HCT116 (cell line): ENCODE results near the gene CSTA. TPM values are rescaled to one million over a fixed set of nuclear protein-coding genes. Genes with fewer than 3 reads are reported as not detected.

Experiments used
- ATAC-seq: fragments of 200-7000 bp; cut with Tn5 transposase; 2 replicates; pipeline ENCODE4 v1.9.1; 2020; ENCODE audit warnings: mild to moderate bottlenecking, moderate library complexity
- Bru-seq: library from RNA; stranded (reverse); fragments of 400-500 nt; gene quantifications from one replicate; lab custom pipeline; 2021; lab: Mats Ljungman, UMichigan
- BruChase-seq, 2 experiments: library from RNA; stranded (reverse); fragments of 400-500 nt; gene quantifications; one replicate each; lab custom pipeline; 2021; lab: Mats Ljungman, UMichigan
- BruUV-seq: library from RNA; stranded (reverse); fragments of 400-500 nt; replicated peaks from 2 replicates; lab custom pipeline; 2021; lab: Mats Ljungman, UMichigan
- CTCF ChIA-PET: fragments of 300-600 bp; sonication (Branson Sonifier 250); formaldehyde crosslinking; loops from one replicate; lab custom pipeline; 2021; ENCODE audit warnings: antibody characterized with exemption; lab: Charles Lee
- POLR2A ChIA-PET: fragments of 300-600, 350-600 bp; sonication (Branson Sonifier 250); formaldehyde crosslinking; loops from one replicate; lab custom pipeline; 2021; ENCODE audit warnings: antibody characterized with exemption; lab: Charles Lee
- RAD21 ChIA-PET, 2 experiments: fragments of 300-600 bp; sonication (Branson Sonifier 250); formaldehyde crosslinking; loops; one replicate each; lab custom pipeline; 2023; ENCODE audit warnings: low total read pairs in 2 of 2; ENCODE audit not compliant: uncharacterized antibody in 2 of 2, unreplicated experiment in 2 of 2, low non-redundant PET in 1 of 2; lab: Charles Lee
- DNase-seq: peaks from one replicate; pipeline ENCODE4 v3.0.0-alpha.2; 2010; ENCODE audit warnings: low read depth, low spot score
- H2AFZ ChIP-seq: fragments of 200-600 bp; shearing (Covaris generic), sonication (generic); 2 replicates; pipeline ENCODE4 v1.6.1; 2017; ENCODE audit warnings: low read depth, mixed run types, mixed read lengths, antibody characterized with exemption, low read length; ENCODE audit not compliant: poor library complexity, severe bottlenecking
- H3K27ac ChIP-seq: 2 replicates; pipeline ENCODE4 v1.5.1; 2012; ENCODE audit warnings: low read depth, low read length
- H3K27me3 ChIP-seq: fragments of 200-600 bp; sonication (generic); 2 replicates; pipeline ENCODE4 v1.6.1; 2016; ENCODE audit warnings: mixed run types, low read length, mixed read lengths; ENCODE audit not compliant: insufficient read depth
- H3K36me3 ChIP-seq, 2 experiments: fragments of 200-500 bp in 1 of 2; fragments of 200-600 bp in 1 of 2; sonication (Bioruptor generic) in 1 of 2; sonication (generic) in 1 of 2; 2 replicates each; pipeline versions ENCODE4 v1.5.1 to v1.6.1; 2014 to 2016; ENCODE audit warnings: low read length in 2 of 2, inconsistent platforms in 1 of 2, mixed read lengths in 1 of 2, mixed run types in 1 of 2; ENCODE audit not compliant: insufficient read depth in 2 of 2, control insufficient read depth in 1 of 2
- H3K4me1 ChIP-seq, 2 experiments: fragments of 200-600 bp in 1 of 2; sonication (generic) in 1 of 2; 2 replicates each; pipeline versions ENCODE4 v1.5.1 to v1.6.1; 2012 to 2017; ENCODE audit warnings: low read length in 2 of 2, inconsistent platforms in 1 of 2, mild to moderate bottlenecking in 1 of 2, mixed read lengths in 1 of 2, mixed run types in 1 of 2, moderate library complexity in 1 of 2; ENCODE audit not compliant: insufficient read depth in 2 of 2, control insufficient read depth in 1 of 2
- H3K4me2 ChIP-seq: fragments of 200-600 bp; sonication (generic); 2 replicates; pipeline ENCODE4 v1.6.1; 2017; ENCODE audit warnings: mixed run types, low read length, mixed read lengths
- H3K4me3 ChIP-seq, 2 experiments: fragments of 200-600 bp in 1 of 2; sonication (generic) in 1 of 2; replicated peaks in 1 of 2; 2 replicates each; pipeline ENCODE4 v1.5.1; 2011 to 2016; ENCODE audit warnings: low read length in 2 of 2, control low read depth in 1 of 2, low read depth in 1 of 2, mild to moderate bottlenecking in 1 of 2, mixed read lengths in 1 of 2, mixed run types in 1 of 2
- H3K79me2 ChIP-seq: fragments of 200-600 bp; sonication (generic); 2 replicates; pipeline ENCODE4 v1.6.1; 2017; ENCODE audit warnings: mild to moderate bottlenecking, mixed run types, low read length, moderate library complexity, mixed read lengths; ENCODE audit not compliant: insufficient read depth
- H3K9ac ChIP-seq: fragments of 200-600 bp; sonication (generic); 2 replicates; pipeline ENCODE4 v1.6.1; 2016; ENCODE audit warnings: low read length, mixed read lengths
- H3K9me2 ChIP-seq: fragments of 200-600 bp; sonication (generic), shearing (Covaris generic); 2 replicates; pipeline ENCODE4 v1.6.1; 2017; ENCODE audit warnings: mixed run types, mild to moderate bottlenecking, moderate library complexity; ENCODE audit not compliant: insufficient read depth
- H3K9me3 ChIP-seq, 2 experiments: fragments of 200-500 bp in 1 of 2; fragments of 200-600 bp in 1 of 2; sonication (Bioruptor generic) in 1 of 2; sonication (generic) in 1 of 2; 2 replicates each; pipeline ENCODE4 v1.6.1; 2014 to 2017; ENCODE audit warnings: low read length in 2 of 2, mixed read lengths in 2 of 2, inconsistent platforms in 1 of 2, low read depth in 1 of 2, mild to moderate bottlenecking in 1 of 2, mixed run types in 1 of 2, moderate library complexity in 1 of 2; ENCODE audit not compliant: control insufficient read depth in 1 of 2, insufficient read depth in 1 of 2
- H4K20me1 ChIP-seq: fragments of 200-600 bp; sonication (generic), shearing (Covaris generic); 2 replicates; pipeline ENCODE4 v1.6.1; 2017; ENCODE audit warnings: mixed run types, mild to moderate bottlenecking, moderate library complexity; ENCODE audit not compliant: insufficient read depth
- ATF3 ChIP-seq: IDR thresholded peaks from 2 replicates; pipeline ENCODE4 v1.6.1; 2012
- CEBPB ChIP-seq: IDR thresholded peaks from 2 replicates; pipeline ENCODE4 v1.6.1; 2012; ENCODE audit warnings: low read depth
- ELF1 ChIP-seq: IDR thresholded peaks from 2 replicates; pipeline ENCODE4 v1.6.1; 2012; ENCODE audit warnings: low read depth, borderline replicate concordance
- FOSL1 ChIP-seq: IDR thresholded peaks from 2 replicates; pipeline ENCODE4 v1.6.1; 2012; ENCODE audit warnings: low read depth
- POLR2A ChIP-seq: IDR thresholded peaks from 2 replicates; pipeline ENCODE4 v1.7.0; 2011; ENCODE audit warnings: borderline replicate concordance; ENCODE audit not compliant: insufficient read depth, insufficient read length; ENCODE audit errors: extremely low read depth
- POLR2AphosphoS5 ChIP-seq: IDR thresholded peaks from 2 replicates; pipeline ENCODE4 v1.6.1; 2011; ENCODE audit warnings: mild to moderate bottlenecking, low read depth, low read length, moderate library complexity
- RAD21 ChIP-seq: IDR thresholded peaks from 2 replicates; pipeline ENCODE4 v1.6.1; 2012; ENCODE audit warnings: low read depth, mild to moderate bottlenecking
- REST ChIP-seq: IDR thresholded peaks from 2 replicates; pipeline ENCODE4 v1.6.1; 2012; ENCODE audit warnings: low read depth
- SIN3A ChIP-seq: IDR thresholded peaks from 2 replicates; pipeline ENCODE4 v1.6.1; 2012; ENCODE audit warnings: low read depth
- SP1 ChIP-seq: IDR thresholded peaks from 2 replicates; pipeline ENCODE4 v1.6.1; 2012; ENCODE audit warnings: low read depth
- SRF ChIP-seq: IDR thresholded peaks from 2 replicates; pipeline ENCODE4 v1.6.1; 2012; ENCODE audit warnings: low read depth
- TCF7L2 ChIP-seq: IDR thresholded peaks from 2 replicates; pipeline ENCODE4 v1.7.0; 2011; ENCODE audit warnings: borderline replicate concordance, inconsistent platforms; ENCODE audit not compliant: insufficient read depth, insufficient read length; ENCODE audit errors: extremely low read depth
- ZBTB33 ChIP-seq: IDR thresholded peaks from 2 replicates; pipeline ENCODE4 v1.6.1; 2011; ENCODE audit warnings: mild to moderate bottlenecking, low read length, moderate library complexity; ENCODE audit not compliant: insufficient replicate concordance; ENCODE audit errors: extremely low read depth
- ZFX ChIP-seq: fragments of 450-650 bp; IDR thresholded peaks from 2 replicates; pipeline ENCODE4 v1.6.1; 2017
- ZNF274 ChIP-seq: fragments of 200-500 bp; sonication (Bioruptor generic); IDR thresholded peaks from 2 replicates; pipeline ENCODE4 v1.6.1; 2014; ENCODE audit warnings: mild to moderate bottlenecking, low read depth, low read length, inconsistent platforms
- intact Hi-C: fragments of 100-400 bp; cut with micrococcal nuclease; formaldehyde crosslinking; loops from 2 replicates; pipeline ENCODE4 v1.10.0; 2022
- long read RNA-seq: library from polyadenylated mRNA; unstranded; transcript quantifications from one replicate; pipeline ENCODE4 v2.0.0, GENCODE V29; 2021; ENCODE audit not compliant: unreplicated experiment
- polyA plus RNA-seq: library from polyadenylated mRNA; unstranded; fragments of >200 nt; gene quantifications from 2 replicates; pipeline ENCODE4 v1.2.1, GENCODE V29; 2012; ENCODE audit warnings: missing spikeins
- total RNA-seq: library from RNA; stranded (reverse); gene quantifications from one replicate; pipeline ENCODE4 v1.2.1, GENCODE V29; 2021; ENCODE audit not compliant: unreplicated experiment

The CSTA gene
- total RNA-seq (11.0 TPM), Bru-seq, nascent RNA (percentile 71 among the genes with signal in this experiment), BruChase-seq, experiment 1, labeled RNA remaining after a 6-hour chase (percentile 65 among the genes with signal in this experiment), BruChase-seq, experiment 2, labeled RNA remaining after a 2-hour chase (percentile 53 among the genes with signal in this experiment)
- polyA plus RNA-seq: 13.8 and 20.7 TPM in 2 replicates
- long read RNA-seq, transcript CSTA-201 (3 exons, 751 nt): major isoform, 8 of 15 reads
- long read RNA-seq, partial matches to known transcripts: 0 of 15 reads
- long read RNA-seq, other reads (novel, unspliced or antisense): 7 of 15 reads

GRCh38 chr3:122324871-122325323 is at the start of gene CSTA:
Gene CSTA (plus strand): TSS chr3:122325248. CDS start chr3:122325293, 45 bp downstream.
- no peak within 1 kb of the TSS for H3K27ac ChIP-seq
- intact Hi-C loops: no loop called here
- no peaks in the 10 kb centered on the region for H3K9me2 ChIP-seq
- H3K27me3 ChIP-seq: no peaks in the 10 kb centered on the region
- no peaks in the 10 kb centered on the region for H3K79me2 ChIP-seq
- peak within 1 kb of the TSS; percentile 22; the same call in 1 of the 2 replicates for H3K4me2 ChIP-seq
- H3K9me3 ChIP-seq: no peaks in the 10 kb centered on the region
- no peaks in the 10 kb centered on the region for H4K20me1 ChIP-seq
- RAD21 ChIA-PET: no interaction called here
- H2AFZ ChIP-seq: no peak within 1 kb of the TSS
- no peak for TF ChIP-seq RAD21
- no peak for TF ChIP-seq POLR2AphosphoS5
- TF ChIP-seq SIN3A: no peak
- TF ChIP-seq TCF7L2: no peak
- peak; percentile 68 for TF ChIP-seq CEBPB
- peak; percentile 66 for TF ChIP-seq POLR2A
- TF ChIP-seq, all 23 proteins: peak for 2
- POLR2A ChIA-PET: no interaction called here
- no peaks in the 10 kb centered on the region for H3K36me3 ChIP-seq
- CTCF ChIA-PET: no interaction called here
- peak within 1 kb of the TSS; percentile 14 to 24; a peak in 3 of 4 replicates for H3K4me3 ChIP-seq
- no peak for DNase-seq
- no peak for ATAC-seq
- no peak within 1 kb of the TSS for H3K9ac ChIP-seq
- peaks cover 0 to 7% of the 10 kb centered on the region in 2 experiments; a peak in 1 of 4 replicates for H3K4me1 ChIP-seq
- BruUV-seq: no TSS peak

- no peaks in the 10 kb centered on the region for H3K9me2 ChIP-seq
- H3K9ac ChIP-seq: no peak overlapping the region
- H3K27me3 ChIP-seq: no peaks in the 10 kb centered on the region; the same call in 1 of the 2 replicates
- RAD21 ChIA-PET: no interaction called here
- ATAC-seq (no peak), DNase-seq (no peak)
- no peak overlapping the region for H3K4me2 ChIP-seq
- POLR2A ChIA-PET: no interaction called here
- no peaks in the 10 kb centered on the region for H3K9me3 ChIP-seq
- H3K36me3 ChIP-seq: no peaks in the 10 kb centered on the region
- H3K27ac ChIP-seq: no peak overlapping the region
- no peak overlapping the region for H3K4me3 ChIP-seq
- CTCF ChIA-PET: no interaction called here
- intact Hi-C loops: no loop called here
- H3K4me1 ChIP-seq: no peaks in the 10 kb centered on the region
- H2AFZ ChIP-seq: no peak overlapping the region
- BruUV-seq: no TSS peak
- H4K20me1 ChIP-seq: no peaks in the 10 kb centered on the region
- no peaks in the 10 kb centered on the region for H3K79me2 ChIP-seq
- TF ChIP-seq REST (no peak), ZNF274 (no peak), ZBTB33 (no peak), CEBPB (no peak), FOSL1 (no peak), ELF1 (no peak), SRF (no peak), POLR2A (no peak), ZFX (no peak), ATF3 (no peak), SP1 (no peak)
Observed at GRCh38 chr3:122281891-122282290, 43.2 kb upstream of the CSTA start.
